Prostate gland (tissue), 2 donors: ENCODE results near the gene CREB3L1. TPM values are rescaled to one million over a fixed set of nuclear protein-coding genes. Genes with fewer than 3 reads are reported as not detected.

Experiments
- DNase-seq: peaks from one replicate; pipeline ENCODE4 v3.0.0-alpha.2; 2019; ENCODE audit warnings: low spot score
- H3K27ac ChIP-seq, 2 donors: fragments of 200-600 bp; sonication (generic); 2 replicates each; pipeline ENCODE4 v1.5.1; 2017 to 2019
- H3K27me3 ChIP-seq: fragments of 200-600 bp; sonication (generic); replicated peaks from 2 replicates; pipeline ENCODE4 v1.5.1; 2019; ENCODE audit not compliant: insufficient read depth
- H3K36me3 ChIP-seq, 2 donors: fragments of 200-600 bp; sonication (generic); 1 replicate in 1 of 2; 2 replicates in 1 of 2; pipeline versions ENCODE4 v1.5.1 to v1.8.1; 2017 to 2019
- H3K4me1 ChIP-seq: fragments of 200-600 bp; sonication (generic); replicated peaks from 2 replicates; pipeline ENCODE4 v1.5.1; 2019
- H3K4me3 ChIP-seq, 2 donors: fragments of 200-600 bp; sonication (generic); 2 replicates each; pipeline ENCODE4 v1.5.1; 2017 to 2019
- H3K9me3 ChIP-seq: fragments of 200-600 bp; sonication (generic); 2 replicates; pipeline ENCODE4 v1.5.1; 2017
- POLR2A ChIP-seq: fragments of 450-650 bp; IDR thresholded peaks from one replicate; pipeline ENCODE4 v1.6.1; 2016; ENCODE audit warnings: antibody characterized with exemption, mild to moderate bottlenecking
- POLR2AphosphoS5 ChIP-seq: sonication (generic); formaldehyde crosslinking; IDR thresholded peaks from one replicate; pipeline ENCODE4 v1.6.1; 2017; ENCODE audit warnings: antibody characterized with exemption
- WGBS: methylation state at CpG from one replicate; pipeline ENCODE4 v1.1.5; 2018; 5-methylcytosine and 5-hydroxymethylcytosine counted together
- intact Hi-C: fragments of 100-400 bp; cut with DNase I; formaldehyde crosslinking; loops from one replicate; pipeline ENCODE4 v1.14.2; 2022
- total RNA-seq, 2 donors: library from RNA; depleted of rRNA; stranded (reverse); fragments of >200 nt; gene quantifications; one replicate each; pipeline ENCODE4 v1.1.0, GENCODE V29; 2016
- TF ChIP-seq, protein P1 (sequence below), 4 experiments: fragments of 200-600 bp in 2 of 4; fragments of 450-650 bp in 2 of 4; sonication (generic) in 2 of 4; IDR thresholded peaks; 1 replicate in 3 of 4; 2 replicates in 1 of 4; pipeline ENCODE4 v1.5.1; 2016 to 2019; ENCODE audit warnings: antibody characterized with exemption in 4 of 4, mild to moderate bottlenecking in 2 of 4, moderate library complexity in 2 of 4

Gene CREB3L1
- total RNA-seq, 2 donors from 2014 or later: 41.0 to 47.0 TPM

DNA sequence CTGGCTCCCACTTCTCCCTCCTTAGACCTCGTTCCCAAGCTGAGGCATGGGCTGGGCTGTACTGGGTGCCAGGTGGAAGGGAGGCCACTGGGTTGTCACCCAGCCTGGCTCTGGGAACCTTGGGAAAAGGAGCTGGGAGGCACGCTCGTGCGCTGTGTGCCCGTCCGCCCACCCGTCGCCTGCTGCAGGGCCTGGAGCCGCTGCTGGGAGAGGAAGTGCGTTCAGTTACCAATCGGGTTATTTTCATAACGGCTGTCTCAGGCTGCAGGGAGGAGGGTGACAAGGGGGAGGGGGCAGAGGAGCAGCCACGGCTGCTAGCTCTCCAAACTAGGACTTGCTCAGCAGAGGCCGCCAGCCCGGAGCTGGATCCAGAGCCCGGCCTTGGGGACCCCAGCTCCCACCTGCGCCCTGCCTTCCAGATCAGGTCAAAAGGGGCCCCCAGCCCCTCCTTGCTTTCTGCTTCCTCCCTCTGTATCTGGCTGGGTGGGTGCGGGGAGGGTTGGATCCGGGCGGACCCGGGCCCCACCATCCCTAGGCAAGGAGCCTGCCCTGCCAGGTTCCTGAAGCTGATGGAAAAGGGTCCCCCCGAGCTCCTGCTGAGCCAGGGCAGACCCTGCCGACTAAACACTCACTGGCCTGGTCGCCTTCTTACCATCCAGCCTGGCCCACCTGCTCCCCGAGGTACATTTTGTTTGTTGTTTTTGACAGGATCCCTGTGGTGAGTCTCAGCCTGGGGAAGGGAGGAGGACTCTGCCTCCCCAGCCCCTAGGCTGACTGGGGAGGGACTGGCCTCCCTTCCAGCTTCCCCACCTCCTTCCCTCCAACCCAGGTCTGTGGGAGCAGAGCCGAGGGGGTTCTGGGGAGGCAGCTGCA lies 84.1 kb downstream of the CREB3L1 start:
- 7% methylated on average over 26 of the region's 26 CpGs for WGBS
- no peaks in the 10 kb centered on the region for H3K9me3 ChIP-seq
- H3K27me3 ChIP-seq: no peaks in the 10 kb centered on the region
- DNase-seq: no peak
- TF ChIP-seq POLR2A (no peak), POLR2AphosphoS5 (no peak)
- TF ChIP-seq, protein P1, sequence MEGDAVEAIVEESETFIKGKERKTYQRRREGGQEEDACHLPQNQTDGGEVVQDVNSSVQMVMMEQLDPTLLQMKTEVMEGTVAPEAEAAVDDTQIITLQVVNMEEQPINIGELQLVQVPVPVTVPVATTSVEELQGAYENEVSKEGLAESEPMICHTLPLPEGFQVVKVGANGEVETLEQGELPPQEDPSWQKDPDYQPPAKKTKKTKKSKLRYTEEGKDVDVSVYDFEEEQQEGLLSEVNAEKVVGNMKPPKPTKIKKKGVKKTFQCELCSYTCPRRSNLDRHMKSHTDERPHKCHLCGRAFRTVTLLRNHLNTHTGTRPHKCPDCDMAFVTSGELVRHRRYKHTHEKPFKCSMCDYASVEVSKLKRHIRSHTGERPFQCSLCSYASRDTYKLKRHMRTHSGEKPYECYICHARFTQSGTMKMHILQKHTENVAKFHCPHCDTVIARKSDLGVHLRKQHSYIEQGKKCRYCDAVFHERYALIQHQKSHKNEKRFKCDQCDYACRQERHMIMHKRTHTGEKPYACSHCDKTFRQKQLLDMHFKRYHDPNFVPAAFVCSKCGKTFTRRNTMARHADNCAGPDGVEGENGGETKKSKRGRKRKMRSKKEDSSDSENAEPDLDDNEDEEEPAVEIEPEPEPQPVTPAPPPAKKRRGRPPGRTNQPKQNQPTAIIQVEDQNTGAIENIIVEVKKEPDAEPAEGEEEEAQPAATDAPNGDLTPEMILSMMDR (IDR thresholded peaks at IDR 0.05): no peak
- peak overlapping the region; percentile 6 to 24 for H3K4me3 ChIP-seq
- intact Hi-C loops: no loop called here
- no peaks in the 10 kb centered on the region for H3K36me3 ChIP-seq
- peaks cover 10% of the 10 kb centered on the region for H3K4me1 ChIP-seq
- peak overlapping the region; percentile 72 to 77 for H3K27ac ChIP-seq

DNA sequence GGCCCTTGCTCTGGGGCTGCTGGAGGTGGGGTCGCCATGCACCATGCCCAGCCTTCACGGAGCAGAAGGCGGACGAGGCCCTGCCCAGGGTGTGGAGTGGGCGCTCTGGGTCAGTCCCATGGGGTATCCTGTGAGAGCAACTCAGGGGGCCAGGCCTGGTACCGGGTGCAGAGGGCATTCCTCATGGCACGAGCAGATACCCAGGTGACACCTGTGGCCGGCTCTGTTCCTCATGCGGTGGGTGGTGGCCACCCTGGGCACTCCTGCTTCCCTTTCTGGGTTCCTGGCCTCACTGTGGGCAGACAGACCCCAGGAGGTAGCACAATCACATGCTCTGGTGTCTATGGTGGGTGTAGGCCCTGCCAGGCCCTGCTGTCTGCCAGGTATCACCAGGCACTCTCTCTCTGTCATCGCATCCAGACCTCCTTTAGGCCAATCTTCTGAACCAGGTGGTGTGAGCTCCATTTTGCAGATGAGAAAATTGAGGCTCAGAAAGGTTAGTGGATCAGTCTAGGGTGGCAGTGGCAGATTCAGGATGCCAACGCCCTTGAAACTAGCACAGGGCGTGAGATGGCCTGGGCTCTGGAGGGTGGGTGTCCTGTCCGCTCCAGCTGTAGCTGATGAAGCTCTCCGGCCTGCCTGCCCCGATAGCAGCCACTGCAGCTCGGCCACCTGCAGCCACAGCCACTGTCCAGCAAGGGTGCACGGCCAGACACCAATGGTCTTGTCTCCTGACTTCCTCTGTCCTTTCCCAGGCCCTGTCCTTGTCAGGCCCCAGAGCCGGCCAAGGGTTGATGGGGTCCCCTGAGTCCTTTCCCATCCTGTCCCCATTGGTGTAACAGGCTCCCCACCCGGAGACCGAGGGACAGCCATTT lies 84.9 kb downstream of the CREB3L1 start:
- Histone ChIP-seq H3K27me3 (no peaks in the 10 kb centered on the region), H3K9me3 (no peaks in the 10 kb centered on the region), H3K36me3 (no peaks in the 10 kb centered on the region), H3K4me3 (no peak overlapping the region), H3K4me1 (peaks cover 10% of the 10 kb centered on the region), H3K27ac (peak overlapping the region; percentile 72 to 77)
- WGBS: 85% methylated on average over 20 of the region's 20 CpGs
- intact Hi-C loops: no loop called here
- TF ChIP-seq, protein P1 (IDR thresholded peaks at IDR 0.05): no peak
- TF ChIP-seq POLR2A (no peak), POLR2AphosphoS5 (no peak)
- DNase-seq: no peak

DNA sequence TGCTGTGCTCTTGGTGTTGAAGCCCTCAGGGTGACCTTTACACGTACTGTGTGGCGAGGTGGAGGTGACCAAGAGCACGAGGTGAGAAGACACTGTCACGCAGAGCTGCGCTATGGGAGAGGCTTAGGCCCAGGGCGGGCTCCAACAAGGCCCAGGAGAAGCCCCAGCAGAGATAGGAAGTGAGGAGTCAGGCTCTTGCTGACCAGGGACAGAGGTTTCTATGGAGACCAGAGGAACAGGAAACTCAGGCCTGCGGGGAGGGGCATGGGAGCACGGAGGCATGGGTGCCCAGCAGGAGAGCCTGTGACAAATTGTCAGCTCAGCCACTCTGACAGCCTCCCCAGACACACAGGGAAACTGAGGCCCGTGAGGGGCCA lies 85.6 kb downstream of the CREB3L1 start:
- H3K9me3 ChIP-seq: no peaks in the 10 kb centered on the region
- no peak for DNase-seq
- TF ChIP-seq POLR2A (no peak), POLR2AphosphoS5 (no peak)
- TF ChIP-seq, protein P1 (IDR thresholded peaks at IDR 0.05): no peak
- peak overlapping the region in 1 of 2 donors; percentile 18 for H3K27ac ChIP-seq
- H3K27me3 ChIP-seq: no peaks in the 10 kb centered on the region
- no peak overlapping the region for H3K4me3 ChIP-seq
- 59% methylated on average over 9 of the region's 9 CpGs for WGBS
- intact Hi-C loops: no loop called here
- H3K4me1 ChIP-seq: peaks cover 10% of the 10 kb centered on the region
- H3K36me3 ChIP-seq: no peaks in the 10 kb centered on the region

DNA sequence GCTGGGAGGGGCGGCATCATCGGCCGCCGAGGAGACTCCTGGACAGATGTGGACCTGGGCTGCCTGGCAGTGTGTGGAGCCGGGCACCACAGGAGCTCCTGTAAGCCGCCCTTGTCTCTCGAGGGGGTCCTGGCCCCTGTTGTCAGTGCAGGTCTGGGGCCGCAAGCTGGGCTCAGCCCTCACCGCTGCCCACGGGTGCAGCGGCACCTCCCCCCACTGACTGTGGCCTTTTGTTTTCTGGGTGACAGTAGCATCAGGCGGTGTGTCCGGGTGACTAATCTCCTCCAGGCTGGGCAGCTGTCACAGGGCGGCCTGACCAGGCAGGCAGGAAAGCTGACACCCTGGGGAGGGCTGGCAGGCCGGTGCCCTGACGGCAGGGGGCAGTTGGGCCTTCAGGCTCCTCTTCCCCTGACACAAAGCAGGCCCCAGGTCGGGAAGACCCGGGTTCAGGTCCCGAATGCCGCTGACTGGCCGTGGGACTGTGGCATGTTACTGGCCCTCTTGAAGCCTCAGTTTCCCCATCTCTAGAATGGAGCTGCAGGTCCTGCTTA lies 86.1 kb downstream of the CREB3L1 start:
- no peak for DNase-seq
- peaks cover 10% of the 10 kb centered on the region for H3K4me1 ChIP-seq

More for the DNA sequence above, 86.1 kb downstream of the CREB3L1 start:
- H3K27me3 ChIP-seq: no peaks in the 10 kb centered on the region
- no peaks in the 10 kb centered on the region for H3K9me3 ChIP-seq
- H3K4me3 ChIP-seq: no peak overlapping the region
- H3K36me3 ChIP-seq: no peaks in the 10 kb centered on the region
- no peak overlapping the region for H3K27ac ChIP-seq
- TF ChIP-seq POLR2A: no peak
- no peak for TF ChIP-seq POLR2AphosphoS5
- TF ChIP-seq, protein P1 (IDR thresholded peaks at IDR 0.05): peak in 1 of 4 experiments; percentile 57
- 65% methylated on average over 18 of the region's 21 CpGs for WGBS
- intact Hi-C loops: no loop called here
